ENCODE data around the gene BCL2L1.
"Not testable (repeated sequence)": the region's sequence is repeated elsewhere in the genome, so short reads cannot be mapped to it uniquely, and the experiment has no call there.

The BCL2L1 gene

DNA sequence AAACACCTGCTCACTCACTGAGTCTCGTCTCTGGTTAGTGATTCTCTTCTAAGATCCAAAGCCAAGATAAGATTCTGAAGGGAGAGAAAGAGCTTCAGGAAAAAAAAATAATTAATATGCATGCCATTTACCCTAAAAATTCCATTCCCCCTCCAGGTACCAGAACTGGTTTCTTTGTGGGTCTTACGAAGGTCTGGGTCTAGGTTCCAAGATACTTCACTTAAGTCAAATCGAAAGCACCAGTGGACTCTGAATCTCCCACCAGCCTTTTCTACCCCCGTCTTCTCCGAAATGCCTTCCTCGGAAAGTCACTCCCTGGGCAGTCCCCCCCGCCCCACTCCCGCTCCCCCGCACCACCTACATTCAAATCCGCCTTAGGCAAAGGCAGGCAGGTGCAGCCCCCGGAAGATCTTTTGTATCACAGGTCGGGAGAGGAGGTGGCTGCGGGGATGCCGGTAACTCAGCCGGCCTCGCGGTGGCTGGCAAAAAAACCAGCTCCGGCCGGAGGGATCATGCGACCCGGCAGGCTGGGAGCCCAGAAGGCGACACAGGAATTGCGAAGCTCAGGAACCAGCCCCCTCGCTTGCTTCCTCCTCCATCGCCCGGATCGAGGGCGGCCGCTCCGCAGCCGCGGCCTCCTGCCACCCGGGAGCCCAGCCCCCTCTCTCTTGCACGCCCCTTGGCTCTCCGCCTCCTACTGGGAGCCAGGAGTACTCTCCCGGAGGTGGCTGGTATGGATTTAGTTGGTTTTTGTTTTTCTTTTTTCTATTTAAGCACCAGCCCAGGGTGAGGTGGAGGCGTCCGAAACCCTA is at the start of gene BCL2L1:
Gene BCL2L1, minus strand, starts transcription at position 612 of the 812 bp plus-strand sequence. CDS start 650 bp downstream, outside the sequence.
- DNase-seq = peak; percentile 57

DNA sequence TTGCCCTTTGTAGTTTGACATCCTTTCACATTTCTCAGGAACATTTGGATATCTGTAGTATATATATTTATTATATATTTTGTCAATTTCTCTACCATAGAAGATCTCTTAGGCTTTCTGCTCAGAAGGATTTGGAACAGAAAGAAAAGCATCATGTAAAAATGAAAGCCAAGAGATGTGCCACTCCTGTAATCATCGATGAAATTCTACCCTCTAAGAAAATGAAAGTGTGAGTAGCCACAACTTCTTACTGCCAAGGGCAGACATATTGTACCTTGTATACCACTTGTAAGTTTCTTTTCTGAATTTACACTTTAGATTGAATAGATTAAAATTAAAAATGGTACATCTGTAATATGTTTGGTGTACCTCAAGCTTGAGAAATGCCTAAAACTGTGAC is 47.6 kb upstream of the BCL2L1 start:
- no peak for DNase-seq

DNA sequence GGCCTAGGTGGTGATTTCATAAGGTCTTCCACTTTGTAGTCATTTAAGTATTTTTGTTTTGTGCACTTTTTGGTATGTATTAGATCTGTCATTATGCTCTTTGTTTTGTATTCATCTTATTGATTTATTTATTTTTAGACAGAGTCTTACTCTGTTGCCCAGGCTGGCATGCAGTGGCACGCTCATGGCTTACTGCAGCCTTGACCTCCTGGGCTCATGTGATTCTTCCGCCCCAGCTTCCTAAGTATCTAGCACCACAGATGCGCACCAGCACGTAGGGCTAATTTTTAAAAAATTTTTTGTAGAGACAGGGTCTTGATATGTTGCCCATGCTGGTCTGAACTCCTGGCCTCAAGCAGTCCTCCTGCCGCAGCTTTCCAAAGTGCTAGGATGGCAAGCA is 47.0 kb upstream of the BCL2L1 start:
- no peak for DNase-seq

DNA sequence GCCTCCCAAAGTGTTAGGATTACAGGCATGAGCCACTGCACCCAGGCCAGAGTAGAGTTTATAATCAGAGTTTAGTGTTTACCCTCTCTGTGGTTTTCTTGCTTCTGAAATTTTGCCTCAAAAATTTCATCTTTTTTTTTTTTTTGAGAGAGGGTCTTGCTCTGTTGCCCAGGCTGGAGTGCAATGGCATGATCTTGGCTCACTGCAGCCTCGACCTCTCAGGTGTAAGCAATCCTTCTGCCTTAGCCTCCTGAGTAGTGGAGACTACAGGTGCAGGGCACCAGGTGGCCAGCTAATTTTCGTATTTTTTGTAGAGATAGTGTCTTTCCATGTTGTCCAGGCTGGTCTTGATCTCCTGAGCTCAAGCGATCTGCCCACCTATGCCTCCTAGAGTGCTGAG is 45.1 kb upstream of the BCL2L1 start:
- DNase-seq = no peak

DNA sequence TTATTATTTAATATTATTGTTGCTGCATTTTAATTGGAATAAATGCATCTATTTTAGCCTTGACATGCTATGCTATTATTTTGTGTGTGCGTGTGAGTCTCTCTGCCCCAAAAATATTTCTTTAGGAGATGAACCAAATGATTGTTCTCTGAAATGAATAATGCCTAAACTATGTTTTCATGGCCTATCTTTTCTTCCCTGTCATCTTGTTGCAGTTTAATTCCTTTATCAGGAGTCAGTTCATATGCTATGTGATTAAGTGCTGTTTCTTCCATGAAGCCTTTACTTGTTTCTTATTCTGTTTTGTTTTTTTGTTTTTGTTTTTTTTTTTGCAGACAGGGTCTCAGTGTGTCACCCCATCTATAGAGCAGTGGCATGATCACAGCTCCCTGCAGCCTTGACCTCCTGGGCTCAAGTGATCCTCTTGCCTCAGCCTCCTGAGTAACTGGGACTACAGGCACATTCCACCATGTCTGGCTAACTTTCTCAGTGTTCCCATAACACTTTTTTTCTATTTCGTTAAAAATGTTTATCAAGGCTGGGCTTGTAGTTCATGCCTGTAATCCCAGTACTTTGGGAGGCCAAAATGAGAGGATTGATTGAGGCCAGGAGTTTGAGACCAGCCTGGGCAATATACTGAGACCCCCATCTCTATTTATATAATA is 42.1 kb upstream of the BCL2L1 start:
- no peak for DNase-seq

DNA sequence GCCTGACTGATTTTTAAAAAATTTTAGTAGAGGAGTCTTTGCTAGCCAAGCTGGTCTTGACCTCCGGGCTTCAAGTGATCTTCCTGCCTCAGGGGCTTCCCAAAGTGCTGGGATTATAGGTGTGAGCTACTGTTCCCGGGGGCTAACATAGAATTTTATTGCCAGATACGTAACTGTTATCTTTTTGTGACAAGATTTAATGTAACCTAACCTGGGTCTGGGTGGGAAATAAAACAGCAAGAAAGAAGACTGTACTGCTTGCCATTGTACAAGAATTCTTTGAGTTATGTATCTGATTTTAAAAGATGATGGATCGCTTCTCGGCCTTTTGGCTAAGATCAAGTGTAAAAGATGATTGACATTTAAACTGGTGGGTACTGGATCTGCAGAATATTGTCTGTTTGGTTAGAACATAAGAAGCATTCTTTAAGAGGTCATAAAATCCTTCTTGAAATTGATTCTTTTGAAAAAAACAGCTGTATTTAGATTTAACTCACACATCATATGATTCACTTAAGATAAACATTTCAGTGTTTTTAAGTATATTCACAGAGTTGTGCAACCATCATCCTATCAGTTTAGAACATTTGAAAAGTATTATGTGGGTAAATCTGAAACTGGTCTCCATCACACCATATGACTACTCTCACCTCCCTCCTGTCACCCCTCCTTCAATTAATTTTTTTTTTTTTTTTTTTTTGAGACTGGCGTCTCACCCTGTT is 38.0 kb upstream of the BCL2L1 start:
- DNase-seq = no peak

DNA sequence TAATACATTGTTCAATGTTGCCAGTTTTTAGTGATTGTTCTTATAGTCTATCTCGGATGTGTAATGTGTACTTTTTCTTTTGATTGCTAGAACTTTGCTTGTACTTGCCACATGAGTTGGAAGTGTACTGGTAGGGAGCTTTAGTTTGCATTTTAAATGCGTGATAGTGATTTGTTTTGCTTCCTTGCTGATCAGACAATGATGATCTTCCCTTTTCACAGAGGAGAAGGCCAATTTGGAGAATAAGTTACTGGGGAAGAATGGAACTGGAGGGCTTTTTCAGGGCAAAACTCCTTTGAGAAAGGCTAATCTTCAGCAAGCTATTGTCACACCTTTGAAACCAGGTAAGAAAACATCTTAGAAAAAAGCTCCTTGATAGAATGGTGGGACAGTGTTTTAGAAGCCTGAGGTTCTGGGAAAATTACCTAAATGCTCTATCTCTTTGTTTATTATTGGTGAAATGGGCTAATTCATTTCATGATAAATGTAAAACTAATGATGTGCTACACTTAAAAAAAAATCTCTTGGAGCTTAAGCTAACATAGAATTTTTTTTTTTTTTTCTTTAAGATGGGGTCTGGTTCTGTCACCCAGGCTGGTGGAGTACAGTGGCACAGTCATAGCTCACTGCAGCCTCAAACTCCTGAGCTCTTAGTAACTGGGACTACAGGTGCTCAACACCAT is 37.3 kb upstream of the BCL2L1 start:
- DNase-seq = no peak

DNA sequence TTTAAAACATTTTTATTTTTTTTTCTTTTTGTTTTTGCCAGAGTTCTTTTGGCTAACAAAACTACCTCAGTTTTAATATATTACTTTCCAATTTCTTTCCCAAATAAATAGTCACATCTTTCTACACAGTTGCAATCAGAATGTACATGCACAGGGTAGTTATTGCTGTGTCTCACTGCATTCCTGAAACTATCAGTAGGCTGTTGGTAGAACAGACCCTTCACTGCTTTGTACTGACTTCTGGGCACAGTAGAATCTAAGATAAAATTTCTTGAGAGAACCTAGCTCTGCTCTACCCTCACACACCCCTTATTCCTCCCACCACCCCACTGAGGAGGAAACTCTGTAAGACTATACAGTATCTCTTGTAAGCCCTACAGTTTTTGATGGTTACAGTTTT is 36.3 kb upstream of the BCL2L1 start:
- no peak for DNase-seq

DNA sequence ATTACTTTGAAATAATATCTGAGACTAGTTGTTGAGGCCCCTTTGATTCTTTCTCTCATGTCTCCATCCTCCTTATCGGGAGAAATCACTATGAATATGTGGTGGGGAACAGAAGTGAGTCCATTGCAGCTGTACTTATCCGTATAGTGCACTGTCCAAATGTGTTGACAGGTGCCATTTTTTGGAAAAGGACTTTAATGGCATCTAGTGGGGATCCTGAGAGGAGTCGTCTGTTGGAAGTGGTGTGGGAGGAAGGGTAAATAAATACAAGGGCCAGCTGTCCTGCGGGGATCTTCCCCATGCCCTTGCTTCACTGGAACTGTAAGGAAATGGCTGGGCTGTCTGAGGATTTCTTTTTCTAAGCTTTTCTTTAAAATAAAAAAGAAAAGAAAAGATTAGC is 35.9 kb upstream of the BCL2L1 start:
- DNase-seq = no peak

DNA sequence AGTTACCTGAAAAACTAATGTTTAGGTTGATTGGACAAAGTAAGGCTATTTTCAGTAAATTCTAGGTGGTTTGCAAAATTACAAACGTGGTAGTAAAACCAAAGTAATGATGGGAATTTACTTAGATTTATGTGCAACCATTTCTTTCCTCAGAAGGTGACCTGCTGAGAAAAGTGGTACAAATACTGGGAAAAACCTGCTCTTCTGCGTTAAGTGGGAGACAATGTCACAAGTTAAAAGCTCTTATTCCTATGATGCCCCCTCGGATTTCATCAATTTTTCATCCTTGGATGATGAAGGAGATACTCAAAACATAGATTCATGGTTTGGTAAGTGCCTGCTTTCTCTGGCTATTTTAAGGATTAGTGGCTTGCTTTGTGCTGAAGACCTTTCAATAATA is 34.6 kb upstream of the BCL2L1 start:
- no peak for DNase-seq

DNA sequence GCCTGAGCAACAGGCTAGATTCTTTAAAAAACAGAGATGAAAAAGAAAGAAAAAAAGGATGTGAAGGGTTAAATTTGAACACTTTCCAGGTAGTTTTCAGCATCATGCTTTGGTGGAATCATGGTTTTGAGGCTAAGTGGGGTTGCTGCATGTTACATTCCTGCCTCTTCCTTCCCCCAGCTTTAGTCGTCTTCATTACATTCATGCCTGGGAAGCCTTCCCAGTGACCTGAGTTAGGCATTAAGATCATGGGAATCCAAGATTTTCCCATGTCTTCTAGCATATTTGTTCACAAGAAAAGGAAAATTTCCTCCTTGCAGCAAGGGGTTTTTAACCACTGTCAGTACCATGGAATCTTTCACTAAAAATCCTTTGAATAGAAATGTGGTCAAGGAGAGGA is 28.5 kb upstream of the BCL2L1 start:
- DNase-seq = no peak

DNA sequence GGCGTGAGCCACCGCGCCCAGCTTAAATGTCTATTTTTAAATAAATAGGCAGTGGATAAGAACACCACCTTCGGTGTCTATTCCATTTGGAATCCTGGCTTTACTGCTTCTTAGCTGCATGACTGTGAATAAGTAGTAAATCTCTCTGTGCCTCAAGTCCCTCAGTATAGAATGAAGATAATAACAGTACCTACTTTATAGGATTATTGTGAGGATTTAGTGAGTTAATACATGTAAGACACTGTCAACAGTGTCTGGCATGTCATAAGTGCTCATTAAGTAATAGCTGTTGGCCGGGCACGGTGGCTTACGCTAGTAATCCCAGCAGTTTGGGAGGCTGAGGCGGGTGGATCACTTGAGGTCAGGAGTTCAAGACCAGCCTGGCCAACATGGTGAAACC is 26.6 kb upstream of the BCL2L1 start:
- no peak for DNase-seq

DNA sequence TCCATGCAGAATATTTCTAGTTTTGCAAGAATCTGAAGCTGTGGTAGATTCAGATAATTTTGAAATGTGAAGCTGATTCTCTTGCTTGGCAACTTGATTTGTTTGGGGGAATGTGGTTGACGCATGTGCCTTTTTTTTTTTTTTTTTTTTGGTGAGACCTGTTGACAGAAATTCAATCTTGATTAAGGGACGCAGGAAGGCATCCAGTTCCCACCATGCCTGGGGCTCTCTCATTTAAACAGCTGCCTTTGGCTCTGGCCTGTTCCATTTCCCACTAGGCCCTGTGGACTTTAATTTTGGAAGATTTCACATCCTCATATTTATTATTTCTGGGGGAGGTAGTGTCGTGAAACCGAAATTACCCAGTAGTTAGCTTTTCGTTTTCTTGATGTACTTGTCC is 25.0 kb upstream of the BCL2L1 start:
- DNase-seq = no peak

DNA sequence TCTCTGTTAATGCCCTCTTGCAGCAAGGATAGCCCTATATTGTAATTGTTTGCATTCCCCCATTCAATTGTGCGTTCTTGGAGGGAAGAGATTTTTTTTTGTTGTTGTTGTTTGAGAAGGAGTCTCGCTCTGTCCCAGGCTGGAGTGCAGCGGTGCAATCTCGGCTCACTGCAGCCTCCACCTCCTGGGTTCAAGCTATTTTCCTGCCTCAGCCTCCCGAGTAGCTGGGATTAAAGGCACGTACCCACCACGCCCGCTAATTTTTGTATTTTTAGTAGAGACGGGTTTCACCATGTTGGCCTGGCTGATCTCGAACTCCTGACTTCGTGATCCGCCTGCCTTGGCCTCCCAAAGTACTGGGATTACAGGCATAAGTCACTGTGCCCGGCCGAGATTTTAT is 24.4 kb upstream of the BCL2L1 start:
- not testable (repeated sequence) for DNase-seq

DNA sequence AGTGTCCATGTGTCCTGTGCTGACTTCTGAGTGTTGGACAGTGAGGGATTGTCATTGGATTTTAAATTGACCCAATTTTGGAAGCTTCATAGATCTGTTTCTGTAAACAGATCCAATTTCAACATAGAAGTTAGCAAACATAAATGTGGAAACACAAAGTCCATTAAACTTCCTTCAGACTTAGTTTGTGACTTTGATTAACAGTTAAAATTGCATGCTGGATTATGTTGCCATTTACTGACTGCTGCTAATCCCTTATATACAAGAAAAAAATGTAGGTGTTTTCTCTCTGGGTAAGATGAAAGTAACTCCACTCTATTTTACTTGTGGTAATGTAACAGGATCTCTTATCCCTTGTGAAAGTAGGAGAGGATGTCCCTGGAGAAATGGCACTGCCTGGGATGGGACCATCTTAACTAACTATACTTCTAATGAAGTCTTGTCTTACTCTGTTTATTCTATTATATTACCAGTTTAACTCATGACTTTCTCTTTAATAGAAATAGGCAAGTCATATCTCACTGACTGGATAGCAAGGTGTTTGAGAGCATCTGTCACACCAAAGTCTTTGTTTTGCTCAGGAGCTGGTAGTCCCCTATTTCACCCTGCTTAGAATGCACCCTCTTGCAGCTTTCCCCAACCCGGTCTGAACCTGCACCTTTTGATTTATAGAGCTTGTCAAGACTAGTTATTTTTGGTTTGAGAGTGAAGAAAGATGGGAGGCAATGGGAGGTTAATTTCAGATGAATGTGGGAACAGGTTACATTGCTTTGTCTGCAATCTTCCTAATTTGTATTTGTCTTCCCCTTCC is 23.6 kb upstream of the BCL2L1 start:
- no peak for DNase-seq

DNA sequence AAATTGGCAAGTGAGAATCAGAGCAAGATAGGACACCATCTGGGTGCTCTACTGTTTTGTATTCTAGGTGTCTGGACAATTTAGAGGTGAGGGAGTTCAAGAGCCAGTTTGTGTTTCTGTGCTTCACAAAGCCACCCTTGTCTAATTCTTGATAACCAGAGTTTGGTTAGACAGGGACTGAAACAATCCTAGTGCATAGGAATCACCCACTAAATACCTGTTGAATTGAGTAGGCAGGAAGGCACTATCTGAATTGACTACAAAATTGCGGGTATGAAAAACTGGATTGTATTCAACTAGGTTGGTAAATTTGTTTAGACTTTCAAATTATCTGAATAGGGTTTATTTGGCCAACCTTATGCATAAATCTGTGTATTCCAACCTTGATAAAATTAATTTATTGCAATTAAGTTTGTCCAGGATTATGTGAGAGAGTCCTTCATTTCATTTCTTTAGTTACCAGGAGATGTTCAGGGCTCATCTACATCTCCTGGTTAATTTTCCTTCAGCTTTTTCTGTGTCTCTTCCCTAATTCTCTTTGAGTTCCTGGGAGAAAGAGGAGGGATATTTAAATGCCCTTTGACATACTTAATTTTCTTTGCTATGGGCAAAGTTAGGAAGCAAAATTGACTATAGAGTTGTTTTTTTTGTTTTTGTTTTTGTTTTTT is 18.1 kb upstream of the BCL2L1 start:
- no peak for DNase-seq

DNA sequence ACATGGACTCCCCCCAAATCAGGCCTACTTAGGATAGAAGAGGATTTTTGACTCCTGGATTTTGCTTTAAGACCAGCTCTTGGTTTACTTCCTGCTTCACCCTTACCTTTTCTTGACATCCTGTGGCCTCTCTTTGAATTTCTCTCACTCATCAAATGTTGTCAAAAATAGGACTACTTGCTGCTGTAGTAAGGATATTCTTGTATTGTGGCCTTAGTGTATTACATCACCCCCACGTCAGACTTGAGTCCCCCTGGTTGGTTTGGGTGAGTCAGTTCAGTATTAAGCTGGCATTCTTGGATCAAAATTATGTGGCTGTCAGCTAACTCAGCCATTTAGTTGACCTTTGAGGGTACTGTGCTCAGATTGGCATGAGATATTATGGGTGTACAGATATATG is 17.5 kb upstream of the BCL2L1 start:
- no peak for DNase-seq

DNA sequence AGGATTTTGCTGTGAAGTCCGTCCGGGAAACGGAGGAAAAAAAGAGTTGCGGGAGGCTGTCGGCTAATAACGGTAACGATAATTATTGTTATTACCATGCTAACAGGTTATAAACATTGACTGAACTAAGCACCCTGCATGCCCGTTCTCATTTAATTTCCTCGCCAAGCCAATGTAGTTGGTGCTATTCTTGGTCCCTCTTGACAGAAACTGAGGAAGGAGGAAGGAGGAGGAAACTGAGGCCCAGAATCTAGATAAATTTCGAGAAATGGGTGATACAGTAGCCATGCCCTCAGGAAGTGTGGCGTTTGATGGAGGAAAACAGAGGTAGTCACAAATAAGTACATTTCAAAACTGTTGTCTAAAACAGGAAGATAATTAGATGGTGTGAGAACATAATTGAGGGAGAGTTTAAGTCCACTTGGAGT is 16.9 kb upstream of the BCL2L1 start:
- DNase-seq = no peak

DNA sequence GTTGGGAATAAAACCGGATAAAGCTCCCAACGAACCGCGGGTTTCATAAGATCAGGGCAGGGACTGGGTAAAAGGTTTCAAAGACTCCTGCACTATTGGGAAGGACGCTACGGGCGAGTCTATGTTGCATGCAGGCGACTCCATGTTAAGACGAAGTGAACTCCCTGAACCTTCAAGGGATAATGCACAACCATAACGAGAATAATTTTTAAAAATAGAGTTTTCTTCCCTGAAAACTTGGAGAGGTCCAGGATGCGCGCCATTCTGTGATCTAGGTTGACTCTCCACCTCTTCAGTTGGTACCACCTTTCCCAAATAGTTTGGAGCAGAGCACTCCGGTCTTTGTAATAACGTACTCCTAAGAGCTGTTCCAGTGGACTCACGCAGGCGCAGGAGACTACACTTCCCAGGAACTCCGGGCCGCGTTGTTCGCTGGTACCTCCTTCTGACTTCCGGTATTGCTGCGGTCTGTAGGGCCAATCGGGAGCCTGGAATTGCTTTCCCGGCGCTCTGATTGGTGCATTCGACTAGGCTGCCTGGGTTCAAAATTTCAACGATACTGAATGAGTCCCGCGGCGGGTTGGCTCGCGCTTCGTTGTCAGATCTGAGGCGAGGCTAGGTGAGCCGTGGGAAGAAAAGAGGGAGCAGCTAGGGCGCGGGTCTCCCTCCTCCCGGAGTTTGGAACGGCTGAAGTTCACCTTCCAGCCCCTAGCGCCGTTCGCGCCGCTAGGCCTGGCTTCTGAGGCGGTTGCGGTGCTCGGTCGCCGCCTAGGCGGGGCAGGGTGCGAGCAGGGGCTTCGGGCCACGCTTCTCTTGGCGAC is 16.3 kb upstream of the BCL2L1 start, which contains the start of gene TPX2:
Gene TPX2, plus strand, starts transcription at position 562 of the 821 bp plus-strand sequence. CDS start 18,187 bp downstream, outside the sequence.
- DNase-seq = peak; percentile 95

DNA sequence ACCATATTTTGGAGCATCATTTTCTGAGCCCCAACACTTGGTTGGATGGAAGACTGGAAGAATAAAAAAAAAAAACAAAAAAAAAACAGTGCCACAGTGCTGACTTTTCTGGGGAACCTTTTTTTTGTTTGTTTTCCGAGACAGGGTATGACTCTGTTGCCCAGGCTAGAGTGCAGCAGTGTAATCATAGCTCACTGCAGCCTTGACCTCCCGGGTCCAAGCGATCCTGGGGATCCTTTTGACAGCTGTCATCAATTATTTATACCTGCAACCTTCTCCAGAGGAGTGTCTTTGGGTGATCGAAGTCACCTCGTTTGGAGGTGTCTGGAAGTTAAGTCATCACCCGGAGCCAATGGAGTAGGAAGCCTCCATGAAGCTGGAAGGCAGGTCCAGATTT is 8.7 kb upstream of the BCL2L1 start:
- no peak for DNase-seq
